ENCODE results near the gene RABGAP1L.
"Not testable (repeated sequence)": the region's sequence is repeated elsewhere in the genome, so short reads cannot be mapped to it uniquely, and the experiment has no call there.

RABGAP1L gene

DNA sequence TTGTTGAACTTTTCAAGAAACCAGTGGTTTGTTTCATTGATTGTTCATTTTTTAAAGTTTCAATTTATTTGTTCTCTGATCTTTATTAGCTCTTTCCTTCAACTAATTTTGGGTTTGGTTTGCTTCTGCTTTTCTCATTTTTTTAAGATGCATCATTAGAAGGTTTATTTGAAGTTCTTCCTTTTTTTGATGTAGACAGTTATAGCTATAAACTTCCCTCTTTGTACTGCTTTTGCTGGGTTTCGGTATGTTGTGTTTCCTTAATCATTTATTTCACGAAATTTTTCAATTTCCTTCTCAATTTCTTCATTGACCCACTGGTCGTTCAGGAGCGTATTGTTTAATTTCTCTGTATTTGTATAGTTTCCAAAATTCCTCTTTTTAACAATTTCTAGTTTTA, 155.1 kb downstream of the RABGAP1L start:
- no peak for DNase-seq

DNA sequence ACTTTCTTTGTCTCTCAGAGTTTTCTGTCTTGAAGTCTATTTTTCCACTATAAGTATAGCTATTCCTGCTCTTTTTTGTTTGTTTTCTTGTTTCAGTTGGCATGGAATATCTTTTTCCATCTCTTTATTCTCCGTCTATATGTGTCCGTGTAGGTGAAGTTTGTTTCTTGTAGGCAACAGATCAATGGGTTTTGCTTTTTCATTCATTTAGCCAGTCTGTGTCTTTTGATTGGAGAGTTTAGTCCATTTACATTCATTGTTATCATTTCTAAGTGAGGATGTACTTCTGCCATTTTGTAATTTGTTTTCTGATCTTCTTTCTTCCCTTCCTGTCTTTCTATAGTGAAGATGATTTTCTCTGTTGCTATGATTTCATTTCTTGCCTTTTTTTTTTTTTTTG, 155.9 kb downstream of the RABGAP1L start:
- DNase-seq: no peak

DNA sequence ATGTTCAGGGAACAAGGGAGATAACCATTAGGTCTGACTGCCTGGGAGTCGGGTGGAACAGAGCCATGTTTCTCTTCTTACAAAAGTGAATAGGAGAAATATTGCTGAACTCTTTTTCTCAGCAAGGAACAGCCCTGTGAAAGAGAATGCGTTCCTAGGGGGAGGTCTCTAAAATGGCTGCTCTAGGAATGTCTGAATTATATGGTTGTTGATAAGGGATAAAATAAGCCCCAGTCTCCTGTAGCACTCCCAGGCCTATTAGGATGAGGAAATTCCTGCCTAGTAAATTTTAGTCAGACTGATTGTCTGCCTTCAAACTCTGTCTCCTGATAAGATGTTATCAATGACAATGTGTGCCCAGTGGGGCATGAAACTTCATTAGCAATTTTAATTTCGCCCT, 161.6 kb downstream of the RABGAP1L start:
- DNase-seq: not testable (repeated sequence)

DNA sequence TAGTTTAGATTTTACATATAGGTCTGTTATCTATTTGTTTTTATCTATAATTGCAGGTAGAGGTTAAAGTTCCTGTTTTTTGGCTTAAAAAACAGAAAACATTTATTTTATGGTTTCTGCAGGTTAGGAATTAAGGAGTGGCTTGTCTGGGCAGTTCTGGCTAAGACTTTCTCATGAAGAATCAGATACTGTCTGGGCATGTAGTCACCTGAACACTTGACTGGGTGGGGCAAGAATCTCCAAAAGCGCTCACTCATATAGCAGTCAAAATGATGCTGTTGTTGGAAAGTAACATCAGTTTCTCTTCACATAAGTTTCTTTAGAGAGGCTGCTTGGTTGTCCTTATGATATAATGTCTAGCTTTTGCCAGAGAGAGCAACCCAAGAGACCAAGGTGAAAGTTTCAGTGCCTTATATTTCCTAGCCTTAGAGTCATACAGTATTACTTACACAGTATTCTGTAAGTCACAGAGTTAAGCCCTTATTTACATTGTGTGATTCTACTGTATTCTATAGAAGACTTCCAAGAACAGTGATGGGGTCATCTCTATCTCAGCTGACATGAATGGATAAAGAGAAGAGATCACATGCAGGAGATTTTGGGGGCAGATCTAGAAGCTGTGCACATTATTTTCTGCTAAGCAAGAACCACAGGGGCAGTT, 163.0 kb downstream of the RABGAP1L start:
- no peak for DNase-seq

DNA sequence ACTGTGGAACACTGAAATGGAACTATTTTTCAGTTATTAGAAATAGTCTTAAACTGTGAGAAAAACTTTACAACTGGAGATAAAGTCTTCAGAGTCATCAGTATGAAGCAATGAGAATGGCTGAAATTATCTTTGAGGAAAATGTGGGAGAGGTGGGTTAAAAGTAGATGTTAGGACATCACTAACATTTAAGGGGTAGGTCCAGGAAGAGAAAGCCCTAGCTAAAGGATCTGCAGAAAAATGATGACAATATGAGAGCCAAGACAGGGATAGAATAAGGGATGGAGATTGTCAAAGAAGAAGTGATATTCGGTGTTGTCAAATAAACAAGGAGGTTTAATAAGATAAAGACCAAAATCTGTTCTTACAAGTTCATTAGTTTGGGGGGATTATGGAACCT, 165.2 kb downstream of the RABGAP1L start:
- DNase-seq: no peak

DNA sequence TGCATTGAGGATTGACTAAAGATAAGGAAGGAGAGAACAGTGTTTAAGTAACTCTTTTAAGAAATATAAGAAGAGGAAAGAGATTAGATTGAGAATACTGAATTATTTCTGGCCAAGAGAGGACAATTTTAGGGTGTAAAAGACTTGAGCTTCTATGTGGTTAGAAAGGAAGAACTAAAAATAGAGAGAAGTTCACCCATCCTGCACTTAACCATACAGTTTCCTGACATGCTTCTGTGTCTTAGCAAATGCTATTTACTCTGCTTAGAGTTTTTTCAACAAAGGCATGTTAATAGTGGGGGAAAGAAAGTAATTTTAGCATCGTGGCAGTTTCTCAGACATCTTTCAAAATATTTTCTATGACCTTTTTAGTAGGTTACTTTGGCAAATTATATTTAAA, 165.6 kb downstream of the RABGAP1L start:
- DNase-seq: no peak

DNA sequence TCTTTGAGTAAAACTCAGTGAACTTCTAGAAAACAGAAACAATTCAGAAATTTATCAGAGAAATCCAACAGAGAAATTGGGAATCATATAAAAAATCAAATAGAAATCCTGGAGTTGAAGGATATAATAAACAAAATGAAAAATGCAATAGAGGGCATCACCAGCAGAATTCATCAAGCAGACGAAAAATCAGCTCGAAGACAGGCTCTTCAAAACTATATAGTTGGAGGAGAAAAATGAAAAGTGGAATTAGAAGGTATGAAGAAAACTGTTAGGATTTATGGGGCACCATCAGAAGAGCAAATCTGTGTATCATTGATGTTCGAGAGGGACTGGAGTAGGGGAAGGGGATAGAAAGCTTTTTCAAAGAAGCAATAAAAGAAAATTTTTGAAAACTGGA, 167.0 kb downstream of the RABGAP1L start:
- no peak for DNase-seq

DNA sequence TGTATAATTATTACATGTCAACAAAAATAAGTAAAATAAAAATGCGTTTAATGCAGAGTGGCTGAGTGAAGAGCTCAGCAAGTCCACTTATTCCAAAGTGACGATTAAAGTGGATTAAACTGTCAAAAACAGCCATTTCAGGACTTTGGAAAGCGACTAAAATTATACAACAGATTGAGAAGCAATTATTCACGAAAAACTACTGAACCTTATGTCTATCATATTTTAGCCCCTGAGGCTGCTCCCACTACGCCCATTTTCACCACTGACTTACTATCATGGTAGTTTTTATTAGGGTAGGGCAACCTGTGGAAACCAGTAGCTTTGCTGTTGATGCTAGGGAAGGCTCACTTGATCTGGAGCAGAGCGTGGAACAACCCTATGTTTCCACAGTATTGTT, 174.1 kb downstream of the RABGAP1L start:
- no peak for DNase-seq

DNA sequence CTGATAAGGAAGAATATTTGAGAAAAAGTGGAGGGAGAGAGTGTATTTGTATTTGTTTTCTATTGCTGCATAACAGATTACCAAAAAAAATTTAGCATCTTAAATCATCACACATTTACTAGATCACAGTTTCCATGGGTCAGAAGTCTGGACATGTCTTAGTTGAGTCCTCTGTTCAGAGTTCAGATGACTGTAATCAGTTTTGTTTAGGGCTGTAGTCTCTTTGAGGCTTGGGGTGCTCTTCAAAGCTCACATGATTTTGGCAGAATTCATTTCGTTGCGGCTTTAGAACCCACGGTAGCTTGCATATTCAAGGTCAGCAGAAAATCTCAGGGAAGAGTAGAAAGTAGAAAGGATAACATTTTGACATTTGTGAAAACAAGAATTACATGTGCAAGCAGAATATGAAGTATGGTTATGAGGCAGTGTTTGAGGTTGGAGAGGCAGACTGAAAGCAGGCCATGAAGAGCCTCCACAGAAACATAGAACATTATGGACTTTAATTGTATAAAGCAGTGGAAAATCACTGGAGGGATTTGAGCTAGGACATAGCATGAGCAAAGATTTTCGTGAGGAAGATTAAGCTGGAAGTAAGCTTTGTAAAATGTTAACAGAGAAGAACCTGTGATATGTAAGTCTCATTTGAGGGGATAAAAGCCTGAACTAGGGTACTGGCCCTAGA, 177.8 kb downstream of the RABGAP1L start:
- no peak for DNase-seq

DNA sequence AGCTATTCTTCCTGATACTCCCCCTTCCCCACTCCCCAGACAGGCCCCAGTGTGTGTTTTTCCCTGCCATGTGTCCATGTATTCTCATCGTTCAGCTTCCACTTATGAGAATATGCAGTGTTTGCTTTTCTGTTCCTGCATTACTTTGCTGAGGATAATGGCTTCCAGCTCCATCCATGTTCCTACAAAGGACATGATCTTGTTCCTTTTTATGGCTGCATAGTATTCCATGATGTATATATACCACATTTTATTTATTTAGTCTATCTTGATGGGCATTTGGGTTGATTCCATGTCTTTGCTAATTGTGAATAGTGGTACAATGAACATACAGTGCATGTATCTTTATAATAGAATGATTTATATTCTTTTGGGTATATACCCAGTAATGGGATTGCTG, 181.1 kb downstream of the RABGAP1L start:
- not testable (repeated sequence) for DNase-seq

DNA sequence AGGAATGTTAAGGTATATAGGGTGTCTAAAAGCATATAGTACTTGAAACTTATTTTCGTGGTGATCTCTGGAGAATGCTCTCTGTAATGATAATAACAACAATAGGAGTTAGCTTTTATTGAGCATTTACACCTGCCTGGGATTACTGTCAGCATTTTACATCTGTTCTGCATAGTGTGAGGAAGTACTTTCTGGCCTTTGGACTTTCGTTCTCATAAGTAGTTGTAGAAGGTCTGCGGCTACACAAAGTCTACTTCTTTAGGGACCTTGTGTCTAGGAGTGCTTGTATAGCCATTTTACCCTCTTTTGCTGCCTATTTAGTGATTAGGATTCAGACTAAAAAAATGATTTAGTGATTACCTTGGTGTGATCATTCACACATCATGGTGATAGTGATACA, 184.8 kb downstream of the RABGAP1L start:
- DNase-seq: no peak

DNA sequence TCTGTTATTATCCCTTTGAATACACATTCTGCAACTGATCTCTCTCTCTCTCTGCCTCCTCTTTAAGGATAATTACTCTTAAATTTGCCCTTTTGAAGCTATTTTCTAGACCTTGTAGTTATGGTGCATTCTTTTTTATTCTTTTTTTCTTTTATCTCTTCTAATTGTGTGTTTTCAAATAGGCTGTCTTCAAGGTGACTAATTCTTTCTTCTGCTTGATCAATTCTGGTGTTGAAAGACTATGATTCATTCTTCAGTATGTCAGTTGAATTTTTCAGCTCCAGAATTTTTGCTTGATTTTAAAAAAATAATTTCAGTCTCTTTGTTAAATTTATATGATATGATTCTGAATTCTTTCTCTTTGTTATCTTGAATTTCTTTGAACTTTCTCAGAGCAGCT, 192.8 kb downstream of the RABGAP1L start:
- DNase-seq: no peak

DNA sequence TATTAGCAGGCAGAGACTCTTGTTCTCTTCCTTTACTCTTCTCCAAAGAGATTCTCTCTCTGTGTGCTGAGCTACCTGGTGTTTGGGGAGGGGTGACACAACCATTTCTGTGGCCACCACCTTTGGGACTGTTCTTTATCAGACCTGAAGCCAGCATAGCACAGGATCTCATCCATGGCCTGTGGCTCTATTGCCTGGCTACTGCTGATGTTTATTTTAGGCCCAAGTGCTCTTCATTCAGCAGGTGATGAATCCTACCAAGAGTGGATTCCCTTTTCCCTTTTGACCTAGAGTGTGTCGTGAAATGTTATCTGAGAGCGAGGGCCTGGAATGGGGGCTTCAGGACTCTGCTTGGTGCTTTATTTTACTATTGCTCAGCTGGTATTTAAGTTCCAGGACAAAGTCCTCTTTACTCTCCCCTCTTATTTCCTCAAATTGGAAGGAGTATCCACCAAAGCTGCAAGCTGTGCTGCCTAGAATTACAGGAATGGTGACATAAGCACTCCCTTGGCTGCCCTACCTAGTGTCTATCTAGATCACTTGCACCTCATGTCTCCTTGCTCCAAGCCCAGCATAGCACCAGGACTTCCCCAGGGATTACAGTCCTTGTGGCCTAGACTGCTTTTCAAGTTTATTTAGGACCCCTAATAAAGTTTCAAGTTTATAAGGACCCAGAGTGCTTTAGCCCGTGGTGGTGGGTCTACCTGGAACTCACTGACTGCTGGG, 193.7 kb downstream of the RABGAP1L start:
- no peak for DNase-seq

DNA sequence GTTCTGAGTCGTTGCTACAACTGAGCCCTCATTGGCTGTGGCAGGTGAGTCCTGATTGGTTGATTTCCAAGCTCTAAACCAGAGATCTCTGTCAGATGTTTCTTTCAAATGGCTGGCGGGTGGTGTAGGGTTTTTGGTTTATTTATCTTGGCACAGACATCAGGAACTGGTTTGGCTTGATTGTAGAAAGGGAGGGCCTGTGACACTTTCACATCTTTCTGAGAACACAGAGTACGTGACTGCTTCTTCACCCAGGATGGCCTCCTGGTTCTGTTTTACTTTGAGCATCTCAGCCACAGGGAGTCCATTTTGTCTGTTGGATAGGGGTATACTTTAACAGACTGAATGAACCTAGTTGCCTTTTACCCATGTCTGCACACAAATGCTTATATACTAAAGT, 199.0 kb downstream of the RABGAP1L start:
- DNase-seq: peak; percentile 33

DNA sequence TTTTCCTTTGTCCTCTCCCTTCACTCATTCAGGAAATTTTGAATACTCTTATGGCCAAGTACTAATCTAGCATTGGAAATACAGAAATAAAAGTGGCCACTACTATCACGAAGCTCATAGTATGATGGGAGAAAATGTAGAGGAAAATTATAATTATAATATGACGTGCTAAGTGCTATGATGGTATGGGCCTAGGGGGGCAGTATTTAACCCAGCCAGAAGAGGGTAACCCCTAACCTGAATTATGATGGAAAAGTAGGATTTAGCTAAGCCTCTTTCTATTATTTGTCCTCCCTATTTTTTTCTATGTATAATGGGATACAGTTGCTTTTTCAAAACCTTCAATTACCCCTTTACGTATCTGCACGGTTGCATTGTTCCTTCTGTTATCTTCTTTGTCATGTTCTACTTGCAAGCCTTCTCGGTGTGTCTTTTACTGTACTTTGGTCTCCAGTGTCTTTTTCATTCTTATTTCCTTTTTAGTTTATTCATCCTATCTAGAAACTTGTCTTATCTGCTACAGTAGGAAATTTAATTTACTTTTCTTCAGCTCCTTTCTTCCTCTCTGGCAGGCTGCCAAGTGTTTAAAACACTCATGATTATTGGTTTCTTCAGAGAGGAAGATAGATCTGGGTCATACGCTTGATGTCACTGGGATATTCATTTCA, 199.6 kb downstream of the RABGAP1L start:
- DNase-seq: peak; percentile 10

DNA sequence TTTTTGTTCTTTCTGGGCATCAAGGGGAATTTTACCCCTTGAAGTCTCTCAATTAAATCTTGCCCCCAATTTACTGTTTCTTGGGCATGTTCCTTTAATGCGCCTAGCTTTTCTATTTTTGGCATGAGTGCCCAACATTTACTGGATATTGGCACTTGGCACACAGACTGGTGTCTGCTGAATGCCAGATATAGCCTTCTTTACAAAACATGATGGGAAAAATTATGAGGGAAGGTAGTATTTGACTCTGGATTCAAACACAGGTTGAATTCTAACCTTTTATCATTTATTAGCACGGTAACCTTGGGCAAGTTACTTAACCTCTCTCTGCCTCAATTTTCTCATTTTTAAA, 200.1 kb downstream of the RABGAP1L start:
- no peak for DNase-seq

DNA sequence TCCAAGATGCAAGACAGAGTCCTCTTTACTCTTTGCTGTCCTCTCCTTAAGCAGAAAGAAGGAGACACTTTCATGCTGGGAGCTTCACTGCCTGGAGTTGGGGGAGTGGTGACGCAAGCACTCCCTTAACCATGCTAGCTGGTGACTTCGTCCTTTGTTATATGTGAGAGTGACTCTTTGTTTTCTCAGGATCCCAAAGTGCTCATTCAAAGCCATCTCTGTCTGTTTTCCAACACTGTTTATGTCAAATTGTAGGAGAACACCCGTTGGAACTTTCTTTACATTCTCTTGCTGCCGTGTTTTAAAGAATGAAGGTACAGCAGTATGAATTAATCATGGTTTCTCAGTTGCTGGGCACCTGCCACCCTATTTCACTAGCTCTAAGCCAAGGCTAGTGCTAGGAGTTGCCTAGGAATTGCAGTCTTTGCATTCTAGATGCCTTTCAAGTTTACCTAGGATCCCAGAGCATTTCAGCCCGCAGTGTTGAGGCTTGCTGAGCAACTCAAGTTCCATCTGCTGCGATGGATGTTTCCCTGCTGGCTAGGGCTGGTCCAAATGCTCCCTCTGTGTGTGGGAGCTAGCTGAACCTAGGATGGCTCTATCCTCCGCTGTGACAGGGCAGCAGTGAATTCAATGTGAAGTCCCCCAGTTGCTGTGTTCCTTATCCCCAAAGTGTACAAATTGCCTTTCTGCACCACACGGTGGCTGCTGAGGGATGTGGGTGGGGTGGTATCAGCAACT, 205.8 kb downstream of the RABGAP1L start:
- DNase-seq: no peak

DNA sequence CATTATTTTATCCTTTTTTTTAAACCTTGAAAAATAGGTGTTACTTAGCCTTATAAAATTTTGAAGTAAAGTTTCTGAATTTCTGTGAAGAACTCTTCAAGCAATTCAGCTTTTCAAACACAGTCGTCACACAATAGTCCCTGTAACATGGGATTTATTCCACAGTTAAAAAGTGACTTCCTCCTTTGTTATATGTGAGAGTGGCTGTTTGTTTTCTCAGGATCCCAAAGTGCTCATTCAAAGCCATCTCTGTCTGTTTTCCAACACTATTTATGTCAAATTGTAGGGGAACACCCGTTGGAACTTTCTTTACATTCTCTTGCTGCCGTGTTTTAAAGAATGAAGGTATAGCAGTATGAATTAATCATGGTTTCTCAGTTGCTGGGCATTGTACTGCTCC, 207.6 kb downstream of the RABGAP1L start:
- no peak for DNase-seq

DNA sequence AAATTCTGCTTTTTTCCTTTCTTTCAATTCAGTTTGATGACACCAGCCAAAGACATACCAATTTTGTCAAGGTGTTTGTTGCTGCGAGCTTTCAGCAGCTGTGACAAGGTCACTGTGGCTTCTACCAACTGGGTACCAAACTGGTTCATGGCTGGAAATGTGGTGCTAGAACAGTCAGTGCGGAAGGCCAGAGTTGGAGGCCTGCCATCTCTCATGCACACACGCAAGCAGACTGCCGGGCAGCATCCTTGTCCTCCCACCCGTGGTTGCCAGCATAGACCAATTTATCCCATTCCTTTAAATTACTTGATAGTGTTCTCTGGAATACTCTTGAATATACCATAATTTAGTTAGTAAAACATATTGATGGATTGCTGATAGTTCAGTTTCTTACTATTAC, 208.6 kb downstream of the RABGAP1L start:
- no peak for DNase-seq

DNA sequence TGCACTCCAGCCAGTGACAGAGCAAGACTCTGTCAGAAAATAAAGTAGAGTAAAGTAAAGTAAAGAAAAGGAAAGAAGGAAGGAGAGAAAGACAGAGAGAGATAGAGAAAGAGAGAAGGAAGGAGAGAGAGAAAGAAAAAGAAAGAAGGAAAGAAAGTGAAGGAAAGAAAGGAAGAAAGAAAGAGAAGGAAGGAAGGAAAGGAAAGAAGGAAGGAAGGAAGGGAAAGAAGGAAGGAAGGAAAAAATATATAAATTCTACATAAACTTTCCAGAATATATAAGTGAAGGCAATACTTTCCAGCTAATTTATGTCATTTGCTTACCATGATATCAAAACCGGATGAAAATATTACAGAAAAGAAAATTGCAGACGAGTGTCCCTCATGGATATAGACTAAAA, 216.7 kb downstream of the RABGAP1L start:
- no peak for DNase-seq

DNA sequence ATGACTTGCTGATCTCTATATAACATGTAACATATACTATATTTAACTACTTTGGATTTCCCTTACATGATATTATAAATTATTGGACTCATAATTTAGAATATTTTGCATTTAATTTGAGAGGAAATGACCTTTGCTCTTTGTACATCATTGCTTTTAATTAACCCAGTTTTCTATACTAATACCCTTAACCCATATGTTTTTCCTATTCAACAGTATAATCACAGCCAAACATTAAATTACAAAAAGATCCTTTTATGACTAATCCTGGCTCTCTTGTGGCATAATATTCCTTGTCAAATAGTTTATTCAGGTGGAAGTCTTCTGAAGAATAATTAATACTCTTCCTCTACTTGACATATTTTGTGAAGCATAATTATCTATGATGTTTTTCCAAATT, 232.4 kb downstream of the RABGAP1L start:
- DNase-seq: no peak

DNA sequence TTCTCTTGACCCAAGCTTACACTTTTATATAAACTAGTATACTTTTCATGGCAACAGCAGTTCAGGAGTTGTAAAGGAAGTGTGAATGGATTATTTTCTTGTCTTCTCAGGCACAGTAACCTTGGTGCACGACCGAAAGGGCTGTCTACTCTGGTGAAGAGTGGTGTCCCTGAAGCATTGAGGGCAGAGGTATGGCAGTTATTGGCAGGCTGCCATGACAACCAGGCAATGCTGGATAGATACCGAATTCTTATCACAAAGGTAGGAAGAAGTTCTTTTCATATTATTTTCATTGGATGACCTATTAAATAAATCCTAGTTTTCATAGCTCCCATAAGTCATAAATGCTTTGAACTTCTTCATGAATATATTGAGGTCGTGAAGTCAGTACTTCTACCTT, 234.6 kb downstream of the RABGAP1L start:
- DNase-seq: no peak

DNA sequence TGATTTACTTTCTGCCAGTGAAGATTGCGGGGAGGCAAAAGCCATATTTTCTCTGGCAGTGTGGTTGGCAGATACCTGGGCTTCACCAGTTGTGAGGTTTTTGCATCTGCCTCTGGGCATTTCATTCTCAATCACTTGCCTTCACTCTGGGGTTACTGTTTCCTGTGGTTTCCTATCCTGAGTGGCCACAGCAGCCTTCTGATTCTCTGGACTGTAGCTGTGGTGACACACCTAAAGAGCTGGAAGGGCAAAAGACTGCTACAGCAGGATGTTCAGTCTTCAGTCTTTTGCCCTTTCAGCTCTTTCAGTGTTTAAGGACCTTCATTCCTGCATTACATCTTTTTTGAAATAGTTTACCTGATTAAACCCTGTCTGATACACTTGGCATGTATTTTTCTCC, 237.9 kb downstream of the RABGAP1L start:
- DNase-seq: no peak
